ENCODE data around the gene DIRAS1.
"Not testable (repeated sequence)": the region's sequence is repeated elsewhere in the genome, so short reads cannot be mapped to it uniquely, and the experiment has no call there.

Gene DIRAS1

DNA sequence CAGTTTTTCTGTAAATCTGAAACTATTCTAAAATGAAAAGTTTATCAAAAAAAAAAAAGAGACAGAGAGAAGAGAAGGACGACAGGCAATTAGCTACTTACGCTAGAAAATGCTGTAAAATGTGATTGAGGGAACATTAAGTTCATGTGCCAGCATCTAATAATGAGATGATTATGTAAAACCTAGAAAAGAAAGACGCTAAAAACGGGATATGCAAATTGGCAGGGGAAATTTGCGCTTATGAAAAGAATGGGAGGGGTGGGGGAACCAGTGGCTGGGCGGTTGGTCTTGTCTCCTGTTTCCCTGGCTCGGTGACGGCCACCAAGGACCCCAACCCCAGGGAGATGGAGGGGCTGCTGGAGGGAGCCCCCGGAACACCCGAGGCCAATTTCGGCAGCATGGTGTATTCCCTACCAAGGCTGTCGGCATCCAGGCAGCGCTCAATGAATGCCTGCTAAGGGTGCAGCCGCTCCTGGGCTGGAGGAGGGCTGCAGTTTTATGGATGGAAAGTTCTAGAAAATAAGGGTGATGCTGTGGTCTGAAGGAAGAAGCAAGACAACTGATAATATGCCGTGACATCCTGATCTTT lies 52.9 kb downstream of the DIRAS1 start:
- no peak for DNase-seq

DNA sequence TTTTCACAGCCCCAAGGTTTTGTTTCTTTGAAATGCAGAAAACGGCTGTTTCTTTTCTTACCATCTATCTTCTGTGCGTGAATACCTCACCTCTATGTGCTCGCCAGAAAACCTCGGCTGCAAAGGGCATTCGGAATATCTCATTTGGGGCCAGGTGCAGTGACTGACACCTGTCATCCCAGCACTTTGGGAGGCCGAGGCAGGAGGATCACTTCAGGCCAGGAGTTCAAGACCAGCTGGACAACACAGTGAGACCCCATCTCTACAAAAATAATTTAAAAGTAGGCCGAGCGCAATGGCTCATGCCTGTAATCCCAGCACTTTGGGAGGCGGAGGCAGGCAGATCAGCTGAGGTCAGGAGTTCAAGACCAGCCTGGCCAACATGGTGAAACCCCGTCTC lies 53.8 kb downstream of the DIRAS1 start:
- not testable (repeated sequence) for DNase-seq

DNA sequence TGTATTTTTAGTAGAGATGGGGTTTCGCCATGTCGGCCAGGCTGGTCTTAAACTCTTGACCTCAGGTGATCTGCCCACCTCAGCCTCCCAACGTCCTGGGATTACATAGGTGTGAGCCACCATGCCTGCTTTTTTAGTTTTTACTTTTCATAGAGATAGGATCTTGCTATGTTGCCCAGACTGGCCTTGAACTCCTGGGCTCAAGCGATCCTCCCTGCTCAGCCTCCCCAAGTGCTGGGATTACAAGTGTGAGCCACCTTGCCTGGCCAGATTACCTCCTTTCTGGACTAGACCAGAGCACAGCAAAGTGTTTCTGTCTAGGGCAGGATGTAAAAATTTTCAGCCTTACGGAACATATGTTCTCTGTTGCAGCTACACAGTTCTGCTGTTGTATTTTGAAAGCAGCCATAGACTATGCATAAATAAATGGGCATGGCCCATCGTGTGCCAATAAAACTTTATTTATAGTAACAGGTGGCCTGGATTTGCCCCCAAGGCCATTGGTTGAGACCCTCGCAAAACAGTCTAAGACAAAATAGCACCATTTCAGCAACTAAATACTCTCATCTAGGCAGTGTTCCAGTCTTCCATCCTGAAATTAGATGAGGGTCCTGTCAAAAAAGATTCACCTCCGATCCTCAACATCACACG lies 54.7 kb downstream of the DIRAS1 start:
- no peak for DNase-seq

DNA sequence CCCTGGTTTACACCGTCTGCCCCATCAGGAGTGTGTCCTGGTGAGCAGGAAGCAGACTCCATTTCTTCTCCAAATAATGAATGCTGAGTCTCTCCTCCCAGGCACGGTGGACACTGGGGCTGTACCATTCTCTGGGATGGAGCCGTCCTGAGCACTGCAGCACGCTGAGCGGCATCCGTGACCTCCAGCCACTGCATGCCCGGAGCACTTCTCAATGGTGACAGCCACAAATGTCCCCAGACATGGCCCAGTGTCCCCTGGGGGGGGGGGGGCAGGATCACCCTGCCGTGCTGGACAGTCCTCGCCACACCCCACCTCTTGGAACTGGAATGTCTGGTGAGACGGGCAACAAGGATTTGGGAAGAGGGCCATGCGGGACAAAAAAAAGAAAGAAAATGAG lies 56.1 kb downstream of the DIRAS1 start:
- no peak for DNase-seq
